SK-N-SH (cell line): ENCODE data around the gene TNRC6B. TPM values are rescaled to one million over a fixed set of nuclear protein-coding genes. Genes with fewer than 3 reads are reported as not detected.

Experiments
- CTCF ChIA-PET: fragments of 300-600, 350-600 bp; formaldehyde crosslinking; extraction: SDS; loops from one replicate; lab custom pipeline; 2021; lab: Yijun Ruan, JAX
- POLR2A ChIA-PET: fragments of 350-600 bp; sonication (Branson Sonifier 250); formaldehyde crosslinking; extraction: SDS; loops from one replicate; lab custom pipeline; 2020; ENCODE audit warnings: antibody characterized with exemption, inconsistent platforms; lab: Yijun Ruan, JAX
- DNase-seq: peaks from one replicate; pipeline ENCODE4 v3.0.0; 2012
- H2AFZ ChIP-seq: fragments of 200-600 bp; sonication (generic); 2 replicates; pipeline ENCODE4 v1.8.1; 2016; ENCODE audit warnings: antibody characterized with exemption, mild to moderate bottlenecking, low read depth
- H3F3A ChIP-seq: fragments of 200-600 bp; sonication (generic); replicated peaks from 2 replicates; pipeline ENCODE3; 2016; ENCODE audit warnings: antibody characterized with exemption, mild to moderate bottlenecking; ENCODE audit not compliant: insufficient read depth
- H3K27ac ChIP-seq, 2 experiments: fragments of 200-500 bp in 1 of 2; fragments of 200-600 bp in 1 of 2; sonication (Bioruptor generic) in 1 of 2; sonication (generic), shearing (Covaris generic) in 1 of 2; 2 replicates each; pipeline versions ENCODE4 v1.5.1 to v1.6.1; 2014 to 2016; ENCODE audit warnings: low read depth in 2 of 2, inconsistent platforms in 1 of 2, low read length in 1 of 2, mild to moderate bottlenecking in 1 of 2, mixed read lengths in 1 of 2
- H3K27me3 ChIP-seq: fragments of 200-600 bp; sonication (generic), shearing (Covaris generic); 2 replicates; pipeline ENCODE4 v1.6.1; 2016; ENCODE audit warnings: mixed run types; ENCODE audit not compliant: insufficient read depth
- H3K36me3 ChIP-seq, 2 experiments: fragments of 200-500 bp in 1 of 2; fragments of 200-600 bp in 1 of 2; sonication (Bioruptor generic) in 1 of 2; sonication (generic) in 1 of 2; replicated peaks in 1 of 2; 2 replicates each; pipeline versions ENCODE3 to v1.5.1; 2014 to 2016; ENCODE audit warnings: low read length in 1 of 2, mild to moderate bottlenecking in 1 of 2; ENCODE audit not compliant: insufficient read depth in 2 of 2, control insufficient read depth in 1 of 2
- H3K4me1 ChIP-seq, 2 experiments: fragments of 200-500 bp in 1 of 2; fragments of 200-600 bp in 1 of 2; sonication (Bioruptor generic) in 1 of 2; sonication (generic), shearing (Covaris generic) in 1 of 2; 2 replicates each; pipeline versions ENCODE4 v1.5.1 to v1.6.1; 2014 to 2016; ENCODE audit warnings: low read depth in 1 of 2, low read length in 1 of 2, mixed run types in 1 of 2; ENCODE audit not compliant: insufficient read depth in 2 of 2, control insufficient read depth in 1 of 2
- H3K4me2 ChIP-seq: fragments of 200-600 bp; sonication (generic), shearing (Covaris generic); 2 replicates; pipeline ENCODE4 v1.6.1; 2017; ENCODE audit warnings: mixed run types
- H3K4me3 ChIP-seq, 2 experiments: fragments of 200-500 bp in 1 of 2; fragments of 200-600 bp in 1 of 2; sonication (Bioruptor generic) in 1 of 2; sonication (generic), shearing (Covaris generic) in 1 of 2; 2 replicates each; pipeline versions ENCODE4 v1.5.1 to v1.8.1; 2014 to 2016; ENCODE audit warnings: low read depth in 2 of 2, inconsistent platforms in 1 of 2, low read length in 1 of 2, mild to moderate bottlenecking in 1 of 2, mixed read lengths in 1 of 2, moderate library complexity in 1 of 2
- H3K79me2 ChIP-seq: fragments of 200-600 bp; sonication (generic); 2 replicates; pipeline ENCODE4 v1.8.1; 2017; ENCODE audit warnings: mild to moderate bottlenecking; ENCODE audit not compliant: insufficient read depth
- H3K9ac ChIP-seq: fragments of 200-600 bp; sonication (generic); 2 replicates; pipeline ENCODE4 v1.6.1; 2017; ENCODE audit warnings: mixed run types
- H3K9me2 ChIP-seq: fragments of 200-600 bp; sonication (generic); 2 replicates; pipeline ENCODE4 v1.6.1; 2017; ENCODE audit warnings: mixed run types
- H3K9me3 ChIP-seq: fragments of 200-600 bp; sonication (generic); 2 replicates; pipeline ENCODE4 v1.6.1; 2017; ENCODE audit warnings: mixed run types, mild to moderate bottlenecking, moderate library complexity
- H4K20me1 ChIP-seq: fragments of 200-600 bp; sonication (generic); 2 replicates; pipeline ENCODE4 v1.6.1; 2017; ENCODE audit warnings: mild to moderate bottlenecking, mixed run types; ENCODE audit not compliant: insufficient read depth
- CTCF ChIP-seq: fragments of 200-600 bp; sonication (generic); IDR thresholded peaks from 2 replicates; pipeline ENCODE4 v1.6.1; 2017; ENCODE audit warnings: antibody characterized with exemption, mild to moderate bottlenecking, moderate library complexity
- EP300 ChIP-seq, 2 experiments: IDR thresholded peaks; 2 replicates each; pipeline versions ENCODE4 v1.4.0 to v1.6.1; 2012; ENCODE audit warnings: borderline replicate concordance in 1 of 2, low read depth in 1 of 2, low read length in 1 of 2
- FOXJ3 ChIP-seq: sonication (generic); formaldehyde crosslinking; IDR thresholded peaks from 2 replicates; pipeline ENCODE4 v1.5.1; 2020; ENCODE audit warnings: mild to moderate bottlenecking, missing genetic modification reagents
- GABPA ChIP-seq: IDR thresholded peaks from 2 replicates; pipeline ENCODE4 v1.4.0; 2012; ENCODE audit warnings: low read depth, mild to moderate bottlenecking
- IRF3 ChIP-seq: fragments of 150-350 bp; IDR thresholded peaks from 2 replicates; pipeline ENCODE4 v1.6.1; 2016; ENCODE audit warnings: mild to moderate bottlenecking, low read depth, low read length
- MAX ChIP-seq: IDR thresholded peaks from 2 replicates; pipeline ENCODE4 v1.4.0; 2012; ENCODE audit warnings: low read depth
- MEF2A ChIP-seq: IDR thresholded peaks from 2 replicates; pipeline ENCODE4 v1.4.0; 2012; ENCODE audit warnings: low read depth, borderline replicate concordance
- MXI1 ChIP-seq: IDR thresholded peaks from 2 replicates; pipeline ENCODE4 v1.6.1; 2012; ENCODE audit warnings: mild to moderate bottlenecking, low read depth, low read length, improper control_type of control experiment
- PBX3 ChIP-seq: IDR thresholded peaks from 2 replicates; pipeline ENCODE4; 2012
- POLR2AphosphoS5 ChIP-seq: IDR thresholded peaks from 2 replicates; pipeline ENCODE4 v1.6.1; 2012; ENCODE audit warnings: low read depth, low read length
- RCOR1 ChIP-seq: fragments of 150-350 bp; IDR thresholded peaks from 2 replicates; pipeline ENCODE4 v1.6.1; 2017; ENCODE audit warnings: antibody characterized with exemption, low read length
- RFX5 ChIP-seq: IDR thresholded peaks from 2 replicates; pipeline ENCODE4 v1.6.1; 2012; ENCODE audit warnings: mild to moderate bottlenecking, improper control_type of control experiment, low read length
- RXRA ChIP-seq: IDR thresholded peaks from 2 replicates; pipeline ENCODE4 v1.4.0; 2012; ENCODE audit warnings: low read depth, mild to moderate bottlenecking, borderline replicate concordance
- SMC3 ChIP-seq: IDR thresholded peaks from 2 replicates; pipeline ENCODE4 v1.6.1; 2012; ENCODE audit warnings: low read depth, low read length, improper control_type of control experiment
- TCF12 ChIP-seq: IDR thresholded peaks from 2 replicates; pipeline ENCODE4 v1.4.0; 2012
- WGBS: methylation state at CpG from one replicate; pipeline ENCODE4 v1.1.6; 2017; ENCODE audit warnings: low lambda C conversion rate; 5-methylcytosine and 5-hydroxymethylcytosine counted together
- polyA plus RNA-seq, 3 experiments: library from polyadenylated mRNA; depleted of rRNA; stranded (reverse); fragments of >200 nt; gene quantifications; 2 replicates each; pipeline ENCODE4 v1.2.3, GENCODE V29; 2012

TNRC6B gene
- polyA plus RNA-seq, 1 of the 3 experiments (the other 2 are of a cell fraction) = 1.2 TPM

GRCh38 chr22:40206561-40206960 lies 28.8 kb downstream of the TNRC6B start:
- H2AFZ ChIP-seq = no peak overlapping the region
- peaks cover 46% of the 10 kb centered on the region for H4K20me1 ChIP-seq
- peaks cover 10% of the 10 kb centered on the region for H3F3A ChIP-seq
- H3K79me2 ChIP-seq = peaks cover 49% of the 10 kb centered on the region
- no peaks in the 10 kb centered on the region for H3K36me3 ChIP-seq
- H3K4me1 ChIP-seq = peaks cover 0 to 22% of the 10 kb centered on the region in 2 experiments; a peak in 2 of 4 replicates
- H3K27ac ChIP-seq = no peak overlapping the region
- DNase-seq = no peak
- no peak overlapping the region for H3K4me2 ChIP-seq
- H3K27me3 ChIP-seq = no peaks in the 10 kb centered on the region
- no peaks in the 10 kb centered on the region for H3K9me2 ChIP-seq
- no peaks in the 10 kb centered on the region for H3K9me3 ChIP-seq
- POLR2A ChIA-PET = no interaction called here
- no peak overlapping the region for H3K9ac ChIP-seq
- CTCF ChIA-PET = no interaction called here
- H3K4me3 ChIP-seq = no peak overlapping the region
- 90% methylated on average over 11 of the region's 15 CpGs for WGBS
- TF ChIP-seq CTCF (no peak), RFX5 (no peak), MXI1 (no peak), FOXJ3 (CRISPR knock-in tag) (no peak), MAX (no peak), GABPA (no peak), IRF3 (no peak), POLR2AphosphoS5 (no peak), RXRA (no peak), MEF2A (no peak), TCF12 (no peak)

- Histone ChIP-seq H4K20me1 (peaks cover 11% of the 10 kb centered on the region; the same call in 1 of the 2 replicates), H3K4me1 (peaks cover 3 to 10% of the 10 kb centered on the region in 2 experiments; a peak in 2 of 4 replicates), H3K4me3 (no peak overlapping the region), H3K36me3 (no peaks in the 10 kb centered on the region), H2AFZ (no peak overlapping the region), H3K79me2 (peaks cover 26% of the 10 kb centered on the region), H3K9me2 (no peaks in the 10 kb centered on the region), H3K4me2 (no peak overlapping the region), H3K9me3 (no peaks in the 10 kb centered on the region), H3K27ac (no peak overlapping the region), H3K27me3 (no peaks in the 10 kb centered on the region), H3K9ac (no peak overlapping the region), H3F3A (peaks cover 3% of the 10 kb centered on the region)
- ChIA-PET CTCF (no interaction called here), POLR2A (no interaction called here)
- no peak for DNase-seq
- WGBS = 100% methylated on average over 1 of the region's 1 CpG
- TF ChIP-seq RCOR1 (no peak), POLR2AphosphoS5 (no peak), SMC3 (no peak), EP300 (IDR thresholded peaks at IDR 0.05; ENCODE audit: borderline replicate concordance in 1 of 2, low read depth in 1 of 2, low read length in 1 of 2) (no peak), MEF2A (no peak), GABPA (no peak), PBX3 (no peak)
These were observed 33.1 kb downstream of the TNRC6B start for GRCh38 chr22:40210818-40211217.
